PFSK-1 (cell line): Measurements from ENCODE around the gene FEV.

Source experiments
- POLR2AphosphoS5 ChIP-seq: IDR thresholded peaks from 2 replicates; pipeline ENCODE4 v1.6.1; 2012; ENCODE audit warnings: low read depth, mild to moderate bottlenecking, control low read depth, low read length, moderate library complexity
- REST ChIP-seq, 2 experiments: IDR thresholded peaks; 2 replicates each; pipeline versions ENCODE4 v1.6.1 to v1.8.0; 2011 to 2012; ENCODE audit warnings: low read depth in 2 of 2, low read length in 2 of 2, control low read depth in 1 of 2, inconsistent platforms in 1 of 2, mild to moderate bottlenecking in 1 of 2, moderate library complexity in 1 of 2; ENCODE audit not compliant: insufficient read depth in 1 of 2
- SIN3A ChIP-seq: IDR thresholded peaks from 2 replicates; pipeline ENCODE4 v1.6.1; 2012; ENCODE audit warnings: mild to moderate bottlenecking, low read length, moderate library complexity, borderline replicate concordance; ENCODE audit not compliant: insufficient read depth
- TAF1 ChIP-seq: IDR thresholded peaks from 2 replicates; pipeline ENCODE4 v1.6.1; 2012; ENCODE audit warnings: low read length, control low read depth, borderline replicate concordance; ENCODE audit not compliant: insufficient read depth

- TF ChIP-seq REST (IDR thresholded peaks at IDR 0.05; ENCODE audit: insufficient read depth in 1 of 2, low read depth in 2 of 2, low read length in 2 of 2) (no peak), SIN3A (no peak), TAF1 (no peak), POLR2AphosphoS5 (no peak)
Measured at GRCh38 chr2:218946621-218947020, 38.4 kb downstream of the FEV start.
